Smooth muscle cell (in vitro differentiated cells): ENCODE measurements around the gene JAK1. TPM values are rescaled to one million over a fixed set of nuclear protein-coding genes. Genes with fewer than 3 reads are reported as not detected.

Experiments used
- DNase-seq: peaks from one replicate; lab custom pipeline; 2025; ENCODE audit not compliant: unreplicated experiment; lab: John Stamatoyannopoulos, UW
- H2AFZ ChIP-seq: fragments of 200-600 bp; sonication (generic); 2 replicates; pipeline ENCODE4 v1.6.0; 2016; ENCODE audit warnings: antibody characterized with exemption, low read depth, mild to moderate bottlenecking
- H3F3A ChIP-seq: fragments of 200-600 bp; sonication (generic); 2 replicates; pipeline ENCODE4 v1.6.0; 2017; ENCODE audit warnings: antibody characterized with exemption, low read depth
- H3K27ac ChIP-seq: fragments of 200-600 bp; sonication (generic); 2 replicates; pipeline ENCODE4 v1.5.1; 2016; ENCODE audit warnings: low read depth, mild to moderate bottlenecking
- H3K27me3 ChIP-seq: fragments of 200-600 bp; sonication (generic); 2 replicates; pipeline ENCODE4 v1.6.1; 2016; ENCODE audit warnings: low read depth, mild to moderate bottlenecking
- H3K36me3 ChIP-seq: fragments of 200-600 bp; sonication (generic); 2 replicates; pipeline ENCODE4 v1.5.1; 2016; ENCODE audit warnings: low read depth
- H3K4me1 ChIP-seq: fragments of 200-600 bp; sonication (generic); 2 replicates; pipeline ENCODE4 v1.5.1; 2016; ENCODE audit warnings: low read depth
- H3K4me2 ChIP-seq: fragments of 200-600 bp; sonication (generic); 2 replicates; pipeline ENCODE4 v1.6.0; 2016; ENCODE audit warnings: mild to moderate bottlenecking
- H3K4me3 ChIP-seq: fragments of 200-600 bp; sonication (generic); 2 replicates; pipeline ENCODE4 v1.5.1; 2016; ENCODE audit warnings: mild to moderate bottlenecking
- H3K79me2 ChIP-seq: fragments of 200-600 bp; sonication (generic); 2 replicates; pipeline ENCODE4 v1.6.0; 2016; ENCODE audit warnings: low read depth, mild to moderate bottlenecking
- H3K9ac ChIP-seq: fragments of 200-600 bp; sonication (generic); 2 replicates; pipeline ENCODE4 v1.6.0; 2016; ENCODE audit warnings: low read depth
- H3K9me3 ChIP-seq: fragments of 200-600 bp; sonication (generic); replicated peaks from 2 replicates; pipeline ENCODE4 v1.5.1; 2016; ENCODE audit warnings: low read depth
- H4K20me1 ChIP-seq: fragments of 200-600 bp; sonication (generic); 2 replicates; pipeline ENCODE4 v1.6.0; 2016; ENCODE audit warnings: low read depth
- WGBS: methylation state at CpG from one replicate; pipeline ENCODE4 v1.1.7; 2016; ENCODE audit warnings: low lambda C conversion rate; 5-methylcytosine and 5-hydroxymethylcytosine counted together
- polyA plus RNA-seq: library from polyadenylated mRNA; unstranded; fragments of >200 nt; fragmentation: Nextera tagmentation; extraction: Ambion mirVana; gene quantifications from 2 replicates; pipeline ENCODE4 v1.2.1, GENCODE V29; 2016
- total RNA-seq: library from RNA; depleted of rRNA; stranded (reverse); fragments of >200 nt; gene quantifications from 2 replicates; pipeline ENCODE4 v1.2.3, GENCODE V29; 2014
- TF ChIP-seq, protein P1 (sequence below): fragments of 200-600 bp; sonication (generic); IDR thresholded peaks from 2 replicates; pipeline ENCODE4 v1.5.1; 2017; ENCODE audit warnings: borderline replicate concordance, mild to moderate bottlenecking, antibody characterized with exemption; ENCODE audit not compliant: insufficient read depth, poor library complexity, severe bottlenecking

The JAK1 gene
- total and polyA plus RNA-seq, 2 experiments from 2014 or later, result 44.9 to 110 TPM

- DNase-seq, result no peak
- WGBS, result 79% methylated on average over 3 of the region's 3 CpGs
- no peak overlapping the region for H2AFZ ChIP-seq
- no peak overlapping the region for H3K27ac ChIP-seq
- no peaks in the 10 kb centered on the region for H3K9me3 ChIP-seq
- no peak overlapping the region for H3K4me3 ChIP-seq
- H3K4me1 ChIP-seq, result no peaks in the 10 kb centered on the region
- peaks cover 5% of the 10 kb centered on the region for H4K20me1 ChIP-seq
- no peaks in the 10 kb centered on the region for H3K79me2 ChIP-seq
- H3K4me2 ChIP-seq, result no peak overlapping the region
- H3K36me3 ChIP-seq, result peaks cover 10% of the 10 kb centered on the region
- no peaks in the 10 kb centered on the region for H3K27me3 ChIP-seq
- no peaks in the 10 kb centered on the region for H3F3A ChIP-seq
- TF ChIP-seq, protein P1, sequence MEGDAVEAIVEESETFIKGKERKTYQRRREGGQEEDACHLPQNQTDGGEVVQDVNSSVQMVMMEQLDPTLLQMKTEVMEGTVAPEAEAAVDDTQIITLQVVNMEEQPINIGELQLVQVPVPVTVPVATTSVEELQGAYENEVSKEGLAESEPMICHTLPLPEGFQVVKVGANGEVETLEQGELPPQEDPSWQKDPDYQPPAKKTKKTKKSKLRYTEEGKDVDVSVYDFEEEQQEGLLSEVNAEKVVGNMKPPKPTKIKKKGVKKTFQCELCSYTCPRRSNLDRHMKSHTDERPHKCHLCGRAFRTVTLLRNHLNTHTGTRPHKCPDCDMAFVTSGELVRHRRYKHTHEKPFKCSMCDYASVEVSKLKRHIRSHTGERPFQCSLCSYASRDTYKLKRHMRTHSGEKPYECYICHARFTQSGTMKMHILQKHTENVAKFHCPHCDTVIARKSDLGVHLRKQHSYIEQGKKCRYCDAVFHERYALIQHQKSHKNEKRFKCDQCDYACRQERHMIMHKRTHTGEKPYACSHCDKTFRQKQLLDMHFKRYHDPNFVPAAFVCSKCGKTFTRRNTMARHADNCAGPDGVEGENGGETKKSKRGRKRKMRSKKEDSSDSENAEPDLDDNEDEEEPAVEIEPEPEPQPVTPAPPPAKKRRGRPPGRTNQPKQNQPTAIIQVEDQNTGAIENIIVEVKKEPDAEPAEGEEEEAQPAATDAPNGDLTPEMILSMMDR, result no peak
- H3K9ac ChIP-seq, result no peak overlapping the region
Observed at GRCh38 chr1:64874666-64875065, 91.7 kb downstream of the JAK1 start.

DNA sequence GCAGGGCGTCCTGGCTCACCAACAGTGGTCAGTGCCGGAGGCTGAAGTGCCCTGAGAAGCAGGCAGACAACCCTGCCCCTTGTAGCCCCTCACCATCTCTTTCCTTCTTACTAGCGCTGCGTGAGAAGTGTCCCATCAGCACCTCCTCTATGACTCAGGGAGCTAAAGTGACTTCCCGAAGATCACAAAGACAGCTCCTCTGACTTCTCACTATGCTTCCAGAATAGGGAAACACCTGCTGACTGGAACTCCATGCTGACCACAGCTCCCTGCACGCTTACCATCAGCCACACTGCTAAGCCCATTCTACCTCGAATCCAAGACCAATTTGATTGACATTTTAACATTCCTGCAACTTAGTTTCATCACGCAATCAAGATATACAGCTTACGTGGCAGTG is 92.8 kb downstream of the JAK1 start:
- Histone ChIP-seq H2AFZ (no peak overlapping the region), H3K9ac (no peak overlapping the region), H3K36me3 (peaks cover 8% of the 10 kb centered on the region), H3K4me1 (no peaks in the 10 kb centered on the region), H3K4me2 (no peak overlapping the region), H3F3A (no peaks in the 10 kb centered on the region), H4K20me1 (no peaks in the 10 kb centered on the region), H3K4me3 (no peak overlapping the region), H3K27ac (no peak overlapping the region), H3K27me3 (no peaks in the 10 kb centered on the region), H3K79me2 (no peaks in the 10 kb centered on the region), H3K9me3 (no peaks in the 10 kb centered on the region)
- no peak for DNase-seq
- TF ChIP-seq, protein P1, result no peak
- 94% methylated on average over 9 of the region's 9 CpGs for WGBS

GRCh38 chr1:64872067-64872466 is 94.3 kb downstream of the JAK1 start:
- DNase-seq, result no peak
- H2AFZ ChIP-seq, result no peak overlapping the region
- no peak overlapping the region for H3K4me2 ChIP-seq
- H3K27ac ChIP-seq, result no peak overlapping the region
- TF ChIP-seq, protein P1, result no peak
- no peaks in the 10 kb centered on the region for H3K4me1 ChIP-seq
- no peaks in the 10 kb centered on the region for H3K27me3 ChIP-seq
- H3F3A ChIP-seq, result no peaks in the 10 kb centered on the region
- H3K9ac ChIP-seq, result no peak overlapping the region
- no peaks in the 10 kb centered on the region for H4K20me1 ChIP-seq
- no peak overlapping the region for H3K4me3 ChIP-seq
- H3K36me3 ChIP-seq, result peaks cover 7% of the 10 kb centered on the region
- no peaks in the 10 kb centered on the region for H3K79me2 ChIP-seq
- 97% methylated on average over 1 of the region's 1 CpG for WGBS
- no peaks in the 10 kb centered on the region for H3K9me3 ChIP-seq

DNA sequence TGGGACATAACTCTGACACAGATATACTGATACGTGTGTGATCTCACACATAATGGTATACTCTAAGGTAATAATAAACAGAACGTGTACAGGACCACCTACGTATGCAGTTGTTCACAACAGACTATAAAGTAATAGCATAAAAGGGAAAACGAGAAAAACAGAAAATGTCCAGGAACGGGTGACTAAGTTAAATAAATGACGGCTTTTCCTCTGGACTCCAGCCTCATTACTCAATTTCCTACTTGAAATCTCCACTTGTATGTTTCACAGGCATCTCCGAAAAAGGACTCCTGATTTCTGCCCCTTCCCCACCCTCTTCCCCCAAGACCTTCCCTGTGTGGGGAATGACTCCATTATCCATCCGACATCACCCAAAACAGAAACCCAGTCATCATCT is 95.1 kb downstream of the JAK1 start:
- no peaks in the 10 kb centered on the region for H3F3A ChIP-seq
- no peaks in the 10 kb centered on the region for H3K79me2 ChIP-seq
- H3K9me3 ChIP-seq, result no peaks in the 10 kb centered on the region
- H3K4me2 ChIP-seq, result no peak overlapping the region
- 97% methylated on average over 8 of the region's 8 CpGs for WGBS
- peaks cover 11% of the 10 kb centered on the region for H3K36me3 ChIP-seq
- DNase-seq, result no peak
- no peak overlapping the region for H3K27ac ChIP-seq
- H4K20me1 ChIP-seq, result no peaks in the 10 kb centered on the region
- no peak overlapping the region for H3K4me3 ChIP-seq
- H2AFZ ChIP-seq, result no peak overlapping the region
- no peaks in the 10 kb centered on the region for H3K4me1 ChIP-seq
- TF ChIP-seq, protein P1, result no peak
- H3K9ac ChIP-seq, result no peak overlapping the region
- no peaks in the 10 kb centered on the region for H3K27me3 ChIP-seq
